Stimulated activated CD4-positive, alpha-beta T cell treated with anti-CD3 and anti-CD28 coated beads, Interleukin-12 subunit alpha, Interleukin-12 subunit beta, amount 100 ng/mL, for 4 hours (primary cell): Measurements from ENCODE around the gene AAGAB.
"Not testable (repeated sequence)": the region's sequence is repeated elsewhere in the genome, so short reads cannot be mapped to it uniquely, and the experiment has no call there.

Source experiments
- DNase-seq: peaks from one replicate; pipeline ENCODE4 v3.0.0-alpha.2; 2020

AAGAB gene

GRCh38 chr15:67254238-67255175, at the start of gene AAGAB, which contains the start of gene IQCH:
Gene AAGAB (minus strand): TSS chr15:67254661. CDS start chr15:67254631, 30 bp downstream.
Gene IQCH (plus strand): TSS chr15:67254786. CDS start chr15:67254897, 111 bp downstream.
- DNase-seq: peak; percentile 95

- no peak for DNase-seq
Measured at GRCh38 chr15:67303490-67304363, 49.3 kb upstream of the AAGAB start.

GRCh38 chr15:67300266-67301025, 46.0 kb upstream of the AAGAB start:
- DNase-seq: no peak

- no peak for DNase-seq
Measured at GRCh38 chr15:67296684-67297083, 42.2 kb upstream of the AAGAB start.

GRCh38 chr15:67296188-67296587, 41.7 kb upstream of the AAGAB start:
- no peak for DNase-seq

GRCh38 chr15:67290319-67290718, 35.9 kb upstream of the AAGAB start:
- no peak for DNase-seq

GRCh38 chr15:67286400-67286799, 31.9 kb upstream of the AAGAB start:
- DNase-seq: not testable (repeated sequence)

GRCh38 chr15:67285625-67286024, 31.2 kb upstream of the AAGAB start:
- DNase-seq: not testable (repeated sequence)

GRCh38 chr15:67281714-67282113, 27.3 kb upstream of the AAGAB start:
- no peak for DNase-seq

- no peak for DNase-seq
Measured at GRCh38 chr15:67280217-67280616, 25.8 kb upstream of the AAGAB start.

GRCh38 chr15:67276666-67277065, 22.2 kb upstream of the AAGAB start:
- DNase-seq: no peak

GRCh38 chr15:67274236-67274635, 19.8 kb upstream of the AAGAB start:
- DNase-seq: no peak

GRCh38 chr15:67267951-67268941, 13.8 kb upstream of the AAGAB start:
- no peak for DNase-seq

- no peak for DNase-seq
Measured at GRCh38 chr15:67267440-67267839, 13.0 kb upstream of the AAGAB start.

GRCh38 chr15:67266870-67267269, 12.4 kb upstream of the AAGAB start:
- DNase-seq: no peak

GRCh38 chr15:67259806-67260205, 5.3 kb upstream of the AAGAB start:
- no peak for DNase-seq

- no peak for DNase-seq
Measured at GRCh38 chr15:67259379-67259778, 4.9 kb upstream of the AAGAB start.

- DNase-seq: not testable (repeated sequence)
Measured at GRCh38 chr15:67258412-67258811, 4.0 kb upstream of the AAGAB start.

GRCh38 chr15:67256051-67256450, 1.6 kb upstream of the AAGAB start:
- DNase-seq: no peak

GRCh38 chr15:67253549-67254237, 768 bp downstream of the AAGAB start:
- DNase-seq: no peak

- DNase-seq: no peak
Measured at GRCh38 chr15:67253101-67253500, 1.4 kb downstream of the AAGAB start.
